ENCODE measurements around the gene TMEM201.

TMEM201 gene

GRCh38 chr1:9653210-9653490 is 64.4 kb downstream of the TMEM201 start:
- no peak for TF ChIP-seq CTCF (IDR thresholded peaks at IDR 0.05; ENCODE audit: low read depth, low read length, missing control alignments)
- H3K4me3 ChIP-seq (replicated peaks; ENCODE audit: low read depth, low read length): no peak overlapping the region
- DNase-seq (ENCODE audit: extremely low read depth, low read depth): no peak

DNA sequence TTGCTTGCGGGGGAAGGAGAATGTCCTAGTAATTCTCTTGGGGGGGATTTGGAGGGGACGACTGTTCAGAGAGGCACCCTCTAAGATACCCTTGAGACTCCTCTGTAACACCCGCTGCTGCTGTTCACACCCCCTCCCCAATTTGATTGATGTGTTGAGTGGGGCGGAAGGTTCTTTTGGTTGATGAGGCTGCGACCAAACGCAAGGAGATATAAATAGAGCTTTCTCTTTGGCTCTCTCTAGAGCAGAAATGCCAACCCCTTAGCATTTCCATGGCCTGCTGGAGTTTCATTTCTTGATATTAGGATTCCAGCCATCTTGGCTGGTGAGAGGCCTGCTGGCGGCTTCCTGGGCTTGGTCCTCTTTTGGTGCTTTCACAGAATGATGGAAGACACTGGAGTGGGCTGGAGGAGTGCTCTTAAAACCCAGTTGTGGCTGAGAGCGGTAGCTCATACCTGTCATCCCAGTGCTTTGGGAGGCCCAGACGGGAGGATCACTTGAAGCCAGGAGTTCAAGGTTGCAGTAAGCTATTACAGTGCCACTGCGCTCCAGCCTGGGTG is 64.9 kb downstream of the TMEM201 start:
- DNase-seq (ENCODE audit: extremely low read depth, low read depth): no peak
- no peak overlapping the region for H3K4me3 ChIP-seq (replicated peaks; ENCODE audit: low read depth, low read length)
- no peak for TF ChIP-seq CTCF (IDR thresholded peaks at IDR 0.05; ENCODE audit: low read depth, low read length, missing control alignments)

DNA sequence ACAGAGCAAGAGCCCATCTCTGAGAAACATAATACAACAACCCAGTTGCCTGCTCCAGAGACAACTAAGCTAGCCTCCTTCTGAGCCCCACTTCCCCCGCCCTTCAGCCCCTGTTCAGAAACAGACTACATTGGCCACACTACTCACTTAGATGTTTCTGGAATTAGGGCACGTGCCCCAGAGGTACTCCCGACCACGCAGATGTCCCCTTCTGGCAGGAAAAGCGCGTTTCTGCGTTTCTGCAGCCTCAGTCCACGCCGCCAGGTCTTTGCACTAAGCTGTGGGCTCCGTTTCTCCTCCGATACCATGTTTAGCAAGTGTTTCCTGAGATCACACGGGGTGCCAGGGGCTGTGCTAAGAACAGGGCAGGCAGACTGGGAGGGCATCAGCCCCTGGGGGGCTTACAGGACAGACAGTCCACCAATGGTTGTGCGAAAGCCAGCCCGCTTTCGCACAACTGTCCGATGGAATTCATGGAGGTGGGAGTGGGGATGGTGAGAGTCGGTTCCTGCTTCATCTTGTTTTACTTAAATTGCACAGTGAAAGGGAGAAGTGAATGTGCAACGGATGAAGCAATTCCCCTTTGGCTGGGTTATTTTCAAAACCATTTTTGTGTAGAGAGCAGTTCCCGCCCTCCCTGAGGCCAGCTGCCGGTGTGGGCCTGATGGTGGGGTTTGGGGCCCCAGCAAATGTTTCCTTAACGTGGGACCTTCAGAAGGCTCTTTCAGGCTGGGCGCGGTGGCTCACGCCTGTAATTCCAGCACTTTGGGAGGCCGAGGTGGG is 65.5 kb downstream of the TMEM201 start:
- H3K4me3 ChIP-seq (replicated peaks; ENCODE audit: low read depth, low read length): no peak overlapping the region
- no peak for TF ChIP-seq CTCF (IDR thresholded peaks at IDR 0.05; ENCODE audit: low read depth, low read length, missing control alignments)
- no peak for DNase-seq (ENCODE audit: extremely low read depth, low read depth)

- H3K4me3 ChIP-seq (replicated peaks; ENCODE audit: low read depth, low read length): no peak overlapping the region
- TF ChIP-seq CTCF (IDR thresholded peaks at IDR 0.05; ENCODE audit: low read depth, low read length, missing control alignments): no peak
- DNase-seq (ENCODE audit: extremely low read depth, low read depth): no peak
These were observed 66.4 kb downstream of the TMEM201 start for GRCh38 chr1:9654834-9655723.

DNA sequence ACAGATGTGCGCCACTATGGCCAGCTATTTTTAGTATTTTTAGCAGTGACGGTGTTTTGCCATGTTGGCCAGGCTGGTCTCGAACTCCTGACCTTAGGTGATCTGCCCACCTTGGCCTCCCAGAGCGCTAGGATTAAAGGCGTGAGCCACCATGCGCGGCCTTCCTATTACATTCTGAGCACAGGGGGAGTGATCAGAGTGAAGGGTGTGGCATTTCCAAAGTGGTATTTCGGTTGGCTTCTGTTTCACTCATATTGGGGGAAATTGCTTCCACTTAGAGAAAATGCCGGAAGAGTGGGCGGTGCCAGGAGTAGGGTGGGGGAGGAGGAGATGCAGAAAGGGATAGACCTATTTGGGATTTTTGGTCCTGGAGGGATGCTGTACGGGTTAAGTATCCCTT is 67.1 kb downstream of the TMEM201 start:
- no peak for DNase-seq (ENCODE audit: extremely low read depth, low read depth)
- no peak for TF ChIP-seq CTCF (IDR thresholded peaks at IDR 0.05; ENCODE audit: low read depth, low read length, missing control alignments)
- no peak overlapping the region for H3K4me3 ChIP-seq (replicated peaks; ENCODE audit: low read depth, low read length)

GRCh38 chr1:9657521-9658032 is 68.9 kb downstream of the TMEM201 start:
- no peak for DNase-seq (ENCODE audit: extremely low read depth, low read depth)
- no peak for TF ChIP-seq CTCF (IDR thresholded peaks at IDR 0.05; ENCODE audit: low read depth, low read length, missing control alignments)

More at GRCh38 chr1:9657521-9658032, 68.9 kb downstream of the TMEM201 start:
- H3K4me3 ChIP-seq (replicated peaks; ENCODE audit: low read depth, low read length): no peak overlapping the region

Measured in HFF-Myc (cell line).